ENCODE results near the gene C1QB.

DNA sequence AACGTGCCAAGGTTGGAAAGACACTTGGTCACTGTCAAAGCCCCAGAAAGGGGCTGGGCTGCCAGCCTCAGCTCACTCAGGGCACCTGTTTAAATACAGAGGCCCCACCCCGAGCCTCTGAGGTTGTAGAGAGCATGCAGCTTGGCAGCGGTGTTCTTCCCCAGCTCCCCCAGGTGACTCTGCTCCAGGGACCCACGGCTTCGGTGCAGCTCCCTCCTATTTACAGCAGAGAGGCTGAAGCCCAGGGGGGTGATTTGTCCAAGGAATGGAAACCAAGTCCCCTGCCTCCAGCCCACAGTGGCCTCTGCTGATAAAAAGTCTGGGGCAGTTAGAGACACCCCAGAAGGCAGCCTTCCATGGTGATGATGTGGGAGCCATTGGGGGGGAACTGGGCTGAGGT, 25.7 kb upstream of the C1QB start:
- no peak for TF ChIP-seq POLR2AphosphoS5 (IDR thresholded peaks at IDR 0.05; ENCODE audit: low read depth)
- TF ChIP-seq, protein P1, sequence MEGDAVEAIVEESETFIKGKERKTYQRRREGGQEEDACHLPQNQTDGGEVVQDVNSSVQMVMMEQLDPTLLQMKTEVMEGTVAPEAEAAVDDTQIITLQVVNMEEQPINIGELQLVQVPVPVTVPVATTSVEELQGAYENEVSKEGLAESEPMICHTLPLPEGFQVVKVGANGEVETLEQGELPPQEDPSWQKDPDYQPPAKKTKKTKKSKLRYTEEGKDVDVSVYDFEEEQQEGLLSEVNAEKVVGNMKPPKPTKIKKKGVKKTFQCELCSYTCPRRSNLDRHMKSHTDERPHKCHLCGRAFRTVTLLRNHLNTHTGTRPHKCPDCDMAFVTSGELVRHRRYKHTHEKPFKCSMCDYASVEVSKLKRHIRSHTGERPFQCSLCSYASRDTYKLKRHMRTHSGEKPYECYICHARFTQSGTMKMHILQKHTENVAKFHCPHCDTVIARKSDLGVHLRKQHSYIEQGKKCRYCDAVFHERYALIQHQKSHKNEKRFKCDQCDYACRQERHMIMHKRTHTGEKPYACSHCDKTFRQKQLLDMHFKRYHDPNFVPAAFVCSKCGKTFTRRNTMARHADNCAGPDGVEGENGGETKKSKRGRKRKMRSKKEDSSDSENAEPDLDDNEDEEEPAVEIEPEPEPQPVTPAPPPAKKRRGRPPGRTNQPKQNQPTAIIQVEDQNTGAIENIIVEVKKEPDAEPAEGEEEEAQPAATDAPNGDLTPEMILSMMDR (IDR thresholded peaks at IDR 0.05; ENCODE audit: insufficient read depth, low read length) = no peak

All from HL-60 (cell line).